Body of pancreas (tissue), 4 donors: ENCODE results near the gene ZNF318.

Source experiments
- CTCF ChIP-seq, 7 experiments: fragments of 450-650 bp in 4 of 7; fragments of 200-600 bp in 3 of 7; sonication (generic) in 3 of 7; IDR thresholded peaks; one replicate each; pipeline ENCODE4 v1.5.1; 2016 to 2019; ENCODE audit warnings: antibody characterized with exemption in 7 of 7
- POLR2A ChIP-seq, 3 donors: fragments of 450-650 bp; IDR thresholded peaks; one replicate each; pipeline ENCODE4 v1.6.1; 2016; ENCODE audit warnings: antibody characterized with exemption in 3 of 3, mild to moderate bottlenecking in 2 of 3

DNA sequence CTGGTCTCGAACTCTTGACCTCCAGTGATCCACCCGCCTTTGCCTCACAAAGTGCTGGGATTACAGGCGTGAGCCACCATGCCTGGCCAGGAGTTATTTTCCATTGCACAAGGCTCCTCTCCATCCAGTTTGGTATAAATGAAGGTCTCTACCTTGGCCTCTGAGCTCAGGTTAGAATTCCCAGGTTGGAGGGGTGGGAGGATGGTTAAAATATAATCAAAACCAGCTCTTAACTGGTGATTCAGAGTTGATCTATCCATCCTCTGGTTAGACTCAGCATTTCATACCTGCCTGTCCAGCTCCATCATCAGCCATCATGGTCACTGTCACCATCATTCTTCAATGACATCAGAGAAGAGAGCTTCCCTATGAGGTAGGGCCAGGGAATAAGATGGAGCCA is 74.0 kb downstream of the ZNF318 start:
- TF ChIP-seq CTCF (IDR thresholded peaks at IDR 0.05) (no peak), POLR2A (IDR thresholded peaks at IDR 0.05) (no peak)
